Rectal smooth muscle tissue (tissue), 1 donor: Measurements from ENCODE around the gene IL7R.

Source experiments
- H3K27ac ChIP-seq: one replicate; pipeline ENCODE4 v1.7.0; 2013; ENCODE audit warnings: low read depth, low read length, inconsistent platforms
- H3K27me3 ChIP-seq: one replicate; pipeline ENCODE4 v1.7.0; 2013; ENCODE audit warnings: low read length; ENCODE audit not compliant: control insufficient read depth, insufficient read depth
- H3K36me3 ChIP-seq: one replicate; pipeline ENCODE4 v1.7.0; 2013; ENCODE audit warnings: low read length; ENCODE audit not compliant: control insufficient read depth, insufficient read depth
- H3K4me1 ChIP-seq: one replicate; pipeline ENCODE4 v1.7.0; 2013; ENCODE audit warnings: low read length; ENCODE audit not compliant: control insufficient read depth, insufficient read depth
- H3K4me3 ChIP-seq: one replicate; pipeline ENCODE4 v1.7.0; 2013; ENCODE audit warnings: low read length
- H3K9ac ChIP-seq: one replicate; pipeline ENCODE4 v1.7.0; 2013; ENCODE audit warnings: low read length

IL7R gene

GRCh38 chr5:35862126-35862525 is 5.4 kb downstream of the IL7R start:
- Histone ChIP-seq H3K27ac (no peak overlapping the region), H3K9ac (no peak overlapping the region)

DNA sequence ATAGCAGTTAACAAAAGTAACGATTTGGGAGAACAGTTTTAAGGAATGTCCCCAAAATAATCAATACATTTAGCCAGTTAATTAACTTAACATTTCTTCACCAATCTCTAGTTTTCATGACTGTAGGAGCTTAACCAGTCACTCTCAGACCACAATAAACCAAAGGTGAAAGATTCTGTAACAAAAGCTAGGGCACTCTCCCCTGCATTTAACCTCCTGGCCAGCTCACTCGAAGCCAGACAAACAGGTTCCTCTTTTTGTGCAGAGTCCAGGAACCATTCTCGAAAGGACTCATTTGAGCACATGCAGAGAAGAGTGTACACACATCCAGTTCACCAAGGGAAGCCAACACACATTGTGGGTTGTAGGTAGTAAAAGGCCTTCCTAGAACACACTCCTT is 6.5 kb downstream of the IL7R start:
- H3K27ac ChIP-seq, result no peak overlapping the region
- no peak overlapping the region for H3K9ac ChIP-seq
- no peaks in the 10 kb centered on the region for H3K4me1 ChIP-seq
- no peak overlapping the region for H3K4me3 ChIP-seq
- H3K36me3 ChIP-seq, result no peaks in the 10 kb centered on the region
- H3K27me3 ChIP-seq, result no peaks in the 10 kb centered on the region

More at GRCh38 chr5:35862126-35862525, 5.4 kb downstream of the IL7R start:
- no peaks in the 10 kb centered on the region for H3K36me3 ChIP-seq
- no peaks in the 10 kb centered on the region for H3K27me3 ChIP-seq
- no peak overlapping the region for H3K4me3 ChIP-seq
- no peaks in the 10 kb centered on the region for H3K4me1 ChIP-seq

GRCh38 chr5:35867998-35868397 is 11.3 kb downstream of the IL7R start:
- no peak overlapping the region for H3K9ac ChIP-seq
- no peak overlapping the region for H3K4me3 ChIP-seq
- H3K4me1 ChIP-seq, result no peaks in the 10 kb centered on the region
- no peaks in the 10 kb centered on the region for H3K36me3 ChIP-seq
- no peak overlapping the region for H3K27ac ChIP-seq
- no peaks in the 10 kb centered on the region for H3K27me3 ChIP-seq

DNA sequence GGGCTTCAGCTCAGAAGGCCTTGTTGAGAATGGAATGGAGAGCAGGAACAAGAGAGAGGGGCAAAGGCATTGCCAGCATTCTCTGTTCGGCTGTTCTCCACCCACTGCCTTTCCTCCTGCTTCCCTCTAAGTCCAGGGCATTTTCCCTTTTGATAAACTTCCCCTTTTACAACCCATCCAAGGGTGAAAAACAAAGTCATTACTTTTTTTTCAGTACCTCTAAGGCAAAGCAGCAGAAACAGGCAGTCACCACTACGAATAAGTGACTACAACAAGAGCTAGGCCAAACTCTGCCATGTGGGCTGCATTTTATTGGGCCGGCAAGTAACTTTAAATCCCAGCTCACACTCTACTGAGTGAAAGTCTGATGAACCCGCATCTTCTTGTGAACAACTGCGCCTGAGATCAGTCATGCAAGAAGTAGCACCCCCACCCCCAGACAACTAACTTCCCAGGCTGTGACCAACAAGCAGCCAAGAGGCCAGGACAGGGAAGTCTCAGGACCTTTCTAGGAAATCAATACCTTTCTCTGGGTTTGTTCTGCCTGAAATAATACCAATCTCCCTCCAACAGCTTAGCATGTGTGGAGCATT is 13.1 kb downstream of the IL7R start:
- Histone ChIP-seq H3K27me3 (no peaks in the 10 kb centered on the region), H3K4me3 (no peak overlapping the region), H3K27ac (no peak overlapping the region), H3K9ac (no peak overlapping the region), H3K36me3 (no peaks in the 10 kb centered on the region), H3K4me1 (no peaks in the 10 kb centered on the region)

DNA sequence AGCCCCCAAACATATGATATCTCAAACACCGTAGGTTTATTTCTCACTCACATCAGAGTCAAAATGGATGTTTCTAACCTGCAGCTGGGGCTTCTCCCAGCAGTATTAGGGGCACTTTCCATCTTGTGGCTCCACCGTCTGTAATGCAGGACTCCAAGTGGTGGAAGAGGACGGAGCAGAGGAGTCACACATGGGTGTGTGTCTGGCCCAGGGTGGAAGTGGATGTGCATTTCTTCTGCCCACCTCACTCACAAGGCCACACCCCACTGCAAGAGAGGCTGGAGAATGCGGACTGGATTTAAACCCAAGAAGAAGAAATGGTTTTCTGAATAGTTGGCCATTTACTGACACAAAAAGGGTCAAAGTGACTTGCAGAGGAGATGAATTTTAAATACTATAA is 13.9 kb downstream of the IL7R start:
- H3K4me3 ChIP-seq, result no peak overlapping the region
- H3K27ac ChIP-seq, result no peak overlapping the region
- no peaks in the 10 kb centered on the region for H3K27me3 ChIP-seq
- no peaks in the 10 kb centered on the region for H3K36me3 ChIP-seq
- H3K4me1 ChIP-seq, result no peaks in the 10 kb centered on the region
- no peak overlapping the region for H3K9ac ChIP-seq

DNA sequence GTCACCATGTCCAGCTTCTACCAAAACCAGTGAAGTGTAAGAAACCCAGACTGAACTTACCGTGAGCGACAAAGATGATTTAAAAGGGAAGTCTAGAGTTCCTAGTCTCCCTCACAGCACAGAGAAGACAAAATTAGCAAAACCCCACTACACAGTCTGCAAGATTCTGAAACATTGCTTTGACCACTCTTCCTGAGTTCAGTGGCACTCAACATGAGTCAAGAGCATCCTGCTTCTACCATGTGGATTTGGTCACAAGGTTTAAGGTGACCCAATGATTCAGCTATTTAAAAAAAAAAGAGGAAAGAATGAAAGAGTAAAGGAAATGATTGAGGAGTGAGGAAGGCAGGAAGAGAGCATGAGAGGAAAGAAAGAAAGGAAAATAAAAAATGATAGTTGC is 19.8 kb downstream of the IL7R start:
- Histone ChIP-seq H3K36me3 (no peaks in the 10 kb centered on the region), H3K27ac (no peak overlapping the region), H3K4me3 (no peak overlapping the region), H3K27me3 (no peaks in the 10 kb centered on the region), H3K9ac (no peak overlapping the region), H3K4me1 (no peaks in the 10 kb centered on the region)

- Histone ChIP-seq H3K4me1 (no peaks in the 10 kb centered on the region), H3K27me3 (no peaks in the 10 kb centered on the region), H3K27ac (no peak overlapping the region), H3K9ac (no peak overlapping the region), H3K36me3 (no peaks in the 10 kb centered on the region), H3K4me3 (no peak overlapping the region)
Observed at GRCh38 chr5:35876922-35877321, 20.2 kb downstream of the IL7R start.

- Histone ChIP-seq H3K27me3 (no peaks in the 10 kb centered on the region), H3K36me3 (no peaks in the 10 kb centered on the region), H3K27ac (no peak overlapping the region), H3K9ac (no peak overlapping the region), H3K4me1 (no peaks in the 10 kb centered on the region), H3K4me3 (no peak overlapping the region)
Observed at GRCh38 chr5:35877655-35878054, 21.0 kb downstream of the IL7R start.

DNA sequence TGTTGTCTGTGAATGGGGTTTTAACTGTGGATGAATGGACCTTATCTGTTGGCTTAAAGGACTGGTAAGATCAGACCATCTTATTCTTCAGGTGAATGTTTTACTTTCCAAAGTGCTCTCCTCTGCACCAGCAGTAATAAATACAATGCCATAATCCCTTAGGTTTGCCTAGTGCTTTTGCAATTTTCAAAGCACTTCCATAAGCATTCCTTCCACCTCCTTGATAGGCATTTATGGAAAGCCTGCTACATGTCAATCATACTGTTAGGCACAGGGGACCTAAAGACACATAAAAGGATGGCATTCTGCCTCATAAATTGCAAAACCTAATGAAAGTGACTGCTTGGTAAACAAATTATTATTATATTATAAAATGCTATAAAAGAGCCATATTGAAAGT is 21.4 kb downstream of the IL7R start:
- Histone ChIP-seq H3K36me3 (no peaks in the 10 kb centered on the region), H3K4me3 (no peak overlapping the region), H3K27ac (no peak overlapping the region), H3K4me1 (no peaks in the 10 kb centered on the region), H3K27me3 (no peaks in the 10 kb centered on the region), H3K9ac (no peak overlapping the region)

- H3K4me1 ChIP-seq, result no peaks in the 10 kb centered on the region
- no peaks in the 10 kb centered on the region for H3K27me3 ChIP-seq
- H3K4me3 ChIP-seq, result no peak overlapping the region
- no peak overlapping the region for H3K9ac ChIP-seq
- H3K36me3 ChIP-seq, result no peaks in the 10 kb centered on the region
- no peak overlapping the region for H3K27ac ChIP-seq
Observed at GRCh38 chr5:35879096-35879495, 22.4 kb downstream of the IL7R start.

DNA sequence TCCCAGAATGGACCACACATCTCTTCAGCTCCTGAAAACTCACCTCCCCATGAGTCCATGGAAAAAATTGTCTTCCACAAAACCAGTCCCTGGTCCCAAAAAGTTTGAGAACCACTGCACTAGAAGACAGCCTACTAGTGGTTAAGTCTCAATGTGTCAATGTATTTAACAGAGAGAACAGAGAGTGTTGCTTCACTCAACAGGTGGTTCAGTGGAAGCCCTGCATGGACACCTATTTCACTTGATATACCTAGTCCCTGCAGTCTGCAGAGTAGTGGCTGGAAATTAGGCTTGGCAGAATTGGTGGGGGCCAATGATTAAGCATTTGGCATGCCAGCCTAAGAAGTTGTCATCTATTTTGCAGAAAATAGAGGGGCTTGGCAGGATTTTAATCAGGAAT is 23.0 kb downstream of the IL7R start:
- H3K4me3 ChIP-seq, result no peak overlapping the region
- no peak overlapping the region for H3K27ac ChIP-seq
- no peaks in the 10 kb centered on the region for H3K4me1 ChIP-seq
- H3K36me3 ChIP-seq, result no peaks in the 10 kb centered on the region
- H3K9ac ChIP-seq, result no peak overlapping the region
- no peaks in the 10 kb centered on the region for H3K27me3 ChIP-seq

DNA sequence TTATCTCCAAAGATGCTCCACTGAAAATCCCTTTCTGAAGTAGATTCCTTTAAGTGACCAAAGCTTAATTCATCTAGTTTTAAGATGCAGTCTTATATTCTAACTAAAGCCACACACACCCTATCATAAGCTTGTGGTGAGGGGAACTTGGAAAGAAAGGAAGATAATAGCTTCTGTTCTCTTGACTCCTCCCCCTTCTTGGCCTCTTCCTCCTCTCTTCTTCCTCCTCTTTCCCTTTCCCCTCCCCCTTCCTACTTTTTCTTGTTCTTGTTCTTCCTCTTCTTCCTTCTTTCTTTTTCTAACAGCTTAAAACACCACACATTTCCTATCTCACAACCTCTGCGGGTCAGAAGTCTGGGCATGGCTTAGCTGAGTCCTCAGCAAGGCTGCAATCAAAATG is 23.5 kb downstream of the IL7R start:
- H3K36me3 ChIP-seq, result no peaks in the 10 kb centered on the region
- no peaks in the 10 kb centered on the region for H3K4me1 ChIP-seq
- no peaks in the 10 kb centered on the region for H3K27me3 ChIP-seq
- H3K4me3 ChIP-seq, result no peak overlapping the region
- H3K9ac ChIP-seq, result no peak overlapping the region
- H3K27ac ChIP-seq, result no peak overlapping the region

DNA sequence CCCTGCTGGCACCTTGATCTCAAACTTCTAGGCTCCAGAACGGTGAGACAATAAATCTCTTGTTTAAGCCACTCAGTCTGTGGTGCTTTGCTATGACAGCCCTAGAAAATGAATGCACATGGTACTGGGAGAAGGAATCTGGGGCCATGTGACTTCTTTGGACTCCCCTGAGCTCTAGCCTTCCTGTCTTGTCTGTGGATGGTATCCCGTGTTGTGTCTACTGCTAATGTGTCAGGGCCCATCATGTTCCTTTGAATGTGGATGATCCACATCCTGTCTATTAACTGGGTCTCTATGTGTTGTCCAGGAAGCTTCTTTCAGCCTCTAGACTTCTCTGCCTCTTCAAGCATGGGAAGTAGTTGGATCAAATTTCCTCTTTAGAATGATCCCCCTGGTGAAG is 25.1 kb downstream of the IL7R start:
- no peaks in the 10 kb centered on the region for H3K36me3 ChIP-seq
- H3K4me1 ChIP-seq, result no peaks in the 10 kb centered on the region
- no peaks in the 10 kb centered on the region for H3K27me3 ChIP-seq
- no peak overlapping the region for H3K9ac ChIP-seq
- no peak overlapping the region for H3K27ac ChIP-seq
- H3K4me3 ChIP-seq, result no peak overlapping the region
